Dedifferentiated amniotic fluid mesenchymal stem cell (primary cell): ENCODE data around the gene ZNF281.
"Not testable (repeated sequence)": the region's sequence is repeated elsewhere in the genome, so short reads cannot be mapped to it uniquely, and the experiment has no call there.

ENCODE experiments used
- DNase-seq: peaks from one replicate; pipeline ENCODE4 v3.0.0-alpha.2; 2016; ENCODE audit errors: extremely low spot score

The ZNF281 gene

DNA sequence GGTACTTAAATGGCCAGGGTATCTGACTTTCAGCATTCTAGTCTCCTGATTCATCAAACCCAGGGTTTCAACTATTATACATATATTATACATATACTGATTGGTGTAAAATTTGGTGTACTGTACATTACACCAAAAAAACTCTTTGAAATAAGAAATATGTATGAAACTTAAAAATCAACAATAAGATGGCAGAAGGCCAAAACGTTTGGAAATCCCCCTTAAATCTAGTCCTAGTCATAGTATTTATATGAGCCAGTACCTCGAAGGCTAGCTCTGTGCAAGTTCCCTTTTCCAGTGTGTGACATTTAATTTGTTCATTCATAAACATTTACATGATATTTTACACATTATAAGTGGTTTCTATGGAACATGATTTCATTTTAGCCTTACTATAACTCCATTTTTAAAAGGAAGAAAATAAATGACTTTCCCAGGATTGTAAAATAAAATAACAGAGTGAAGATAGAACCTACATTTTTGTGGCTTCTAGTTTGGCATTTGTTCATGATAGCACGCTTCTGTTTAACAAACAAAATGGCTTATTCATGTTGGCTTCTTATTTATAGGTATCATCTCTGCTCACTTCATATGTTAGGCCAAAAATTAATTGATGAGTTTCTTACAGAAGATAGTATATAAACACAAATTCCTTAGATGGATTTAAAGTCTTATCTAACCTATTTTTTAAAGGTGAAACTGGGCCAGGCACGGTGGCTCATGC is 18.8 kb upstream of the ZNF281 start:
- no peak for DNase-seq

DNA sequence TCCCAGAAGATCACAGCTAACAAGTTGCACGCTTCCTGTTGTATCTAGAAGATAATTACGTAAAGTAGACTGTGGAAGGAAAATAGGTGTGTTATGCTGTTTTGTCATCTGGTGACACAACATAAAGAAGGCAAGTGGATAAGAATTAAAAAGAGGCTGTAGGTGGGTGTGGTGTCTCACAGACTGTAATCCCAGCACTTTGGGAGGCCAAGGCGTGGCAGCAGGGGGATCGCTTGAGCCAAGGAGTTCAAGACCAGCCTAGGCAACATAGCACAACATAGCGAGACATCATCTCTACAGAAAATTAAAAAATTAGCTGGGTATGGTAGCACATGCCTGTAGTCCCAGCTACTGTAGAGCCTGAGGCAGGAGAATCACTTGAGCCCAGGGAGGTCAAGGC is 17.9 kb upstream of the ZNF281 start:
- DNase-seq: no peak

DNA sequence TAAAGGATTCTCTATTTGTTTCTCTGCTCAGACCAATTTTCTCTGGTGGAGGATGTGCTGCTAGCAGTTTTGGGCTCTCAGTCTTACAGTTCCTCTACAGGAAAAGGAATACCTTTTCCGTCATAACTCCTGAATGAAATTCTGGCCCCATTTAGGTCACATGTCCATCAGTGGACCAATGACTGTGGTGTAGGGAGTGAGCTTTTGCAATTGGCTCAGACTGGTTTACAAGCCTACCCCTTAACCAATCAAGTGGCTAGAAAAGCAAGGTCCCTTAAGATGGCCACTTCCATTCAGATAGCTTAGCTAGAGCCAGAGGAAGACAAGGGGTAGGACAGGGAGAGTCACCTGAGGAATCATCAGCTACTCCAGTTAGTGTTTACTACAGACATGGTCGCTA is 16.4 kb upstream of the ZNF281 start:
- no peak for DNase-seq

DNA sequence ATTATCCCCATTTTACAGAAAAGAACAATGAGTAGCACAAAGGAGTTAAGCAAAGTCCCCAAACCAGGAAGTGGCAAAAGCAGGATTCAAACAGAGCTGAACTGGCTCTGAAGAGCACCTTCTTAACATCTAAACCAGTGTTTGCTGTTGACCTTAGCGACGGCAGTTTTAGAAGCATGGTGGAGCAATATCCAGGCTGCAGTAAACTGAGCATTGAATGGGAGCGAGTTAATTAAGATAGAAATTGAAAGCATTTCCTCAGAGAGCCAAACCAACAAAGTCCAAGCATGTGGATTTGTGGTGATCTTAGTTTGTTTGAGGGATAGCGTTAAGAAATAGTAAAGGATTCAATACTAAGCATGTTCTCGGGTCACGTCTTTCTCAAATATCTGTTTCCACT is 13.4 kb upstream of the ZNF281 start:
- DNase-seq: no peak

DNA sequence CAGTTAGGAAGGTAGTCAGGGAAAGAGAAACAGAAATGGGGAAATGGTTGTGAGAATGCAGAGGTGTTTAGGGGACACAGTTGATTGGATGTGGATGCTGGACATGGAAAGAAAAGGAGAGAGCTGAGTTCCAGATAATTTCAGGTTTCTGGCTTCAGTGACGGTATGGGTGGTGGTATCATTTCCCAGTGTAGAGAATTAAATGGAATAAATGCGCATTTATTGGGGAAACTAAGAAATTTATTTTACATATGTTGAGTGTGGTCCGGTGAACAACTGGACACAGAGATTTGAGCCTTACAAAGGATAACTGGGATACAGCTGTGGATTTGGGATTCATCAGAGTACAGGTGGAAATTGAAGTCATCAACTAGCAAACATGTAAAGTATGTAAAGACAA is 12.4 kb upstream of the ZNF281 start:
- DNase-seq: no peak

DNA sequence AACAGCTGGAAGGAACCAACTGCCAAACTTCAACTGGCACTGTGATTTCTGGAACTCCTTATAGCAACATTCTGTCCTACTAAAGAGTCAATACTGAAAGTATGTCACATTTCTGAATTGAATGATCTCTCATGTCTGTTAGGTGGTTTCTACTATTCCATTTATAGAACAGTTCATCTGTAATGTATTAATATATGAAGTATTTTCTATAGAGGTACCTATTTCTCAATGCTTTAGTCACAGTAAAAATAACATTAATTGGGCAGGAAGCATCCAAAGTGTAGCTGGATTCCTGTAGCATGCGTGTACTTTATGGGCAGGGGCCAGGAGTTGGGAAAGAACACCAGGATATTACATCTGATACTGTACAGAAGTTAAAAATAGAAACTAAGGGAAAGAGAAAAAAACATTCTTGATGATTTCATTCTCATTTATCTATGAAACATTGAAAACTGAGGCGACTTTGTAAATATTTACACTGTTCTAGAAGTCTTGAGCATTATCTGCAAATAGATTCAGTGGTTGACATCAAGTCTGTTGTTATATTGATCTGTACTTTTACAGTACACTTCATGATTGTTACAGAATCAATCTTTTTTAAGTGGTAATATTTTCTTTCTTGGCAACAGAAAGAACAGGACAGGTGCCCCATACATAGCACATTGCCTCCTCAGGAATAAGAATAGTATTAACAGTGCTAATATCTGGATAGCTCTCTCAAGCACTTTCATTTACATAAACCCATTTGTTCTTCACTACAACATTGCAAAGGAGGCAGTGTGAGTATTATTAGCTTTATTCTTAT is 6.2 kb upstream of the ZNF281 start:
- peak; percentile 97 for DNase-seq

DNA sequence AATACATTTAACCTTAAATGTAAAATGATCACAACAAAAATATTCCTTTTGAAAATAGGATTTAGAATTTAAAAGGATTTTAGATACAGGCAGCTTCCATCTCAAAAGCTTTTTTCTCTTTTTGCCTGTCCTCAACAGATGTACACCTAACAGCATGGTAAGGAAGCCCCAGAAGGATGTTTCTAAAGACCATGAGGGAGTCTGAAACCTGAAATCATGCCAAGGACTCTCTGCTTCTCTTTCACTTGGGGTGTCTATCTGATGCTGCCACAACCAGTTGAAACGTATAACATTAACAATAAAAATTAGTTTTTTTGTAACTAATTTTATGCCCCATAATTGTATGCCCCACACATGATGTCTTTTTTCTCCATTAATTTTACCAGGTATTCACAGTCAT is 5.4 kb upstream of the ZNF281 start:
- no peak for DNase-seq

DNA sequence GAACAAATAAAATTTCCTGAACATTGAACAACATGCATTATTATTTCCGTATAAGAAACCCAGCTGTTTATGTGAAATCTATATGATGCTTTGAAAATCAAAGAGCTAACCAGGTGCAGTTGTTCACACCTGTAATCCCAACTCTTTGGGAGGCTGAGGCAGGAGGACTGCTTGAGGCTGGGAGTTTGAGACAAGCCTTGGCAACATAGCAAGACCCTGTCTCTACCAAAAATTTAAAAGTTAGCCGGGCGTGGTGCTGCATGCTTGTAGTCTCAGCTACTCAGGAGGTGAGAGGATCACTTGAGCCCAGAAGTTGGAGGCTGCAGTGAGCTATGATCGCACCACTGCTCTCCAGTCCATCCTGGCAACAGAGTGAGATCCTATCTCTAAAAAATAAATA is 4.8 kb upstream of the ZNF281 start:
- DNase-seq: no peak

DNA sequence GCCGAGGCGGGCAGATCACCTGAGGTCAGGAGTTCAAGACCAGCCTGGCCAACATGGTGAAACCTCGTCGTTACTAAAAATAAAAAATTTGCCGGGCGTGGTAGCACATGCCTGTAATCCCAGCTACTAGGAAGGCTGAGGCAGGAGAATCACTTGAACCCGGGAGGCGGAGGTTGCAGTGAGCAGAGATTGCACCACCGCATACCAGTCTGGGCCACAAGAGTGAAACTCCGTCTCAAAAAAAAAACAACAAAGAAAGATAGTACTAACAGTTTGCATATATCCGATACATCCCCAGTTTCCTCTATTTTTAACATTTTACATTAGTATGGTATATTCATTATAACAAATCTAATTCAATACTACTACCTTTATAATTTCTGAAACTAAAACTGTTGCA is 3.9 kb upstream of the ZNF281 start:
- DNase-seq: not testable (repeated sequence)

DNA sequence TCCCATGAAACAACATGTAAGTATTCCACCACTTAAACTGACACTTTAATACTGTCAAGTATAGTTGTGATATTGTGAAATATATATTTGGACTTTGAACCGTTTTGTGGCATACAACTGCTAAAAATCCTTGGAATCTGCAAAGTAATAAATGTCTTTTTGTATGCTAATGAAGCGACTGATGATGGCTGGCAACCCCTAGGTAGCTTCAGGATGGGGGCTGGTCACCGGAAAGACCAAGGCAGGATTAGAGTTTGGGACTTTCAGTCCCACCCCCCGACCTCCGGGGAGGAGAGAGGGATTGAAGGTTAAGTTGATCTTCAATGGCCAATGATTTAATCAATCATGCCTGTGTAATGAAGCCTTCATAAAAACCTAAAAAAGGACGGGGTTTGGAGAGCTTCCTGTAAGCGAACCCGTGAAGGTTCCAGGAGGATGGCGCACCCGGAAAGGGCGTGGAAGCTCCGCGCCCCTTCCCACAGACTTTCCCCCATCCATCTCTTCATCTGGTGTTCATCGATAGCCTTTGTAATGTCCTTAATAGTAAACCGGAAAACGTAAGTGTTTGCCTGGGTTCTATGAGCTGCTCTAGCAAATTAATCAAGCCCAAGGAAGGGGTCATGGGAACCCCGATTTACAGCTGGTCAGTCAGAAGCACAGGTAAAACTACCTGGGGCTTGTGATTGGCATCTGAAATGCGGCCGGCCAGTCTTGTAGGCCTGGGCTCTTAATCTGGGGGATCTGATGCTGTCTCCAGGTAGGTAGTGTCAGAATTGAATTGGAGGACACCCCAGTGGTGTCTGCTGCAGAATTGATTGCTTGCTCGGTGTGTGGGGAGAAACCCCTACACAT is 1.8 kb upstream of the ZNF281 start:
- no peak for DNase-seq

DNA sequence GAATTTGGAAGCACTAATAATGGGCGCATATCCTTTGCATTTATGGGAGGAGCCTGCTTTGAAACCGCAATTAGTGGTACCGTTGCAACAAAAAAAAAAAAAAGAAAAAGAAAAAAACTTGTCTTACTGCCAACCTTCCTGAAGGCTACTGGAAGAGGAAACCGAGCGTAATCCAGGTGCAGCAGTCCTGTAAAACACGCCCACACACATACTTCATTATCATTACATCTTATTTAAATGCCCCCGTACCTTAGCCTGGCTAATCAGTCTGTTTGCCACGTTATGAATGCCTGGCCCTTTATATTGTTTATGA is 686 bp upstream of the ZNF281 start:
- DNase-seq: no peak

DNA sequence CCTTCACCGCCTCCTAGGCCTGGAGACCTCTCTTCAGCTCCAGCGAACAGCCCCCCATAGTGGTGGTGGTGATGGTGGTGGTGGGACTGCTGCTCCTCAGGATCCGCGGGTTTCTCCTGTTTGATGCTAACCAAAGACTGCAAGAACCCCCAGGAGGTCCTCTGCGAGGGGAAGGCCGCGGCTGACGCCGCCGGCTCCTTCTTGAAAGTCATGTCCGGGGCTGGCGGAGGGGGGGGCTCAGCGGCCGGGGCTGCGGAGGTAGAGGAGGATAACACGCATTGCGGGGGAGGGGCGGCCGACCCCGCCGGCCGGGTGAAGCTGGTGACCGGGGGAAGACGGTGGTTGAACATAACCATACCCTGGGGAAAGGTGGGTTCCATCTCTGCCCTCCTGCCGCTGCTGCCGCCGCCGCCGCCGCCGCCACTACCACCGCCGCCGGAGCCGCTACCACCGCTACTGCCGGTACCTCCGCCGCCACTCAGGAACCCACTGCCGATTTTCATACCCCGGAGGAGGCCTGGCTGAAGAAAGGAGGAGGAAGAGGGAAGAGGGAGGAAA is 554 bp downstream of the ZNF281 start:
- DNase-seq: no peak

DNA sequence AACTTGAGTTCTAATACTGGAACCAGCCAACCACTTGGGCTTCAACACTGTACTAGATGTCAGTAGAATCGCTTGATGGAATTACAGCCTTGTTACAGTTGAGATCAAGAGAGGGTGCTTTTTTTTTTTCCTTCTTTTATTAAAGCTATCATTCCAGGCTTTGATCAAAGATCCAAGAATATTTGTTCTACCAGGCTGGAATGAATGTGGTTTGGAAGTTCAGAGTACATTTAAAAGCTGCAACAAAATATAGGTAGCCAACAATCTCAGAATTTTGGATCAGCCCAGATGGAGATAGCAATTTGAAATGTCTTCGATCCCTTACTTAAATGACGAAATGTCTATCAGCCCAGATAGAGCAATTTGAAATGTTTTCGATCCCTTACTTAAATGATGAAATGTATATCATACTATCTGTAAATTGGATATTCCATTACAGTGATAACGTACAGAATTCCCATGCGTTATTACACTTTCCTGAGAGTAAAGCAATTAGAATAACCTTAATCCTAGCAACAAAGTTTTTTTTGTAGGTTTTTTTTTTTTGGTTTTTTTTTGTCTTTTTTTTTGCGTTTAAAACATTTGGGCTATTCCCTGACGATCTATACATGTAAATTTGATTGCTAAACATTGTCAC is 3.6 kb downstream of the ZNF281 start:
- no peak for DNase-seq

DNA sequence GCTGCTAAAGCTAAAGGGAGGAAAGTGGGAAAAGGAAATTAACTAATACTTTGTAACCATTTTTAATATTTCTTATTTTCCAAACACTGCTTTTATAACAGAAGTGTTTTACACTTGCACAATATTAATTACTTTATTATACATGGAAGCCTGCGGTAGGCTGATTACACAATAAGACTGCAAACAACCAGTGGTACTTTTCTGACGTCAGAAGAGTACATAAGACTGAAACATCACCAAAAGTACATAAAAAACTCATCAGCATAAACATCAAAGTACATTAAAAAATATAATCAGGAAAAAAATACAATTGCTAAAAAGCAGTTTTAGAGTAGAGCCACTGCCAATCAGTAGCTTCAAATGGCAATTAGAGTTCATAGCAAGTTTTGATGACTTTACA is 4.6 kb downstream of the ZNF281 start:
- DNase-seq: no peak

DNA sequence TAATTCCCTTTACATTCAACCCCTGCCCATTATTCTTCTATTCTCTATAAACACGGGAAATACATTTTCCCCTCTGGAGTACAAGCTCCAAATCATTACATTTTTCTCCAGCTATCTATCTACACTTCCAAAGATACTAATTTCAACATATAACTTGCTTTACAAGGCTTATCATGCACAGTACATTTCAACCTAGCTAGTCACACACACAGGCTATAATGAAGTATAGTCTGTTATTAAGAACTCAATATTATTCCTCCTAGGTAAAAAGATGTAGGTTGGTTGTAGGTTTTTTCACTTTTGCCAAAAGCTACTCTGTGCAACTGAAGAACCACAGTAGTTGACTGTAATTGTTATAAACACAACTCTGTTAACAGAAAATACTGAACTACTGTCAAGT is 8.1 kb downstream of the ZNF281 start:
- no peak for DNase-seq

DNA sequence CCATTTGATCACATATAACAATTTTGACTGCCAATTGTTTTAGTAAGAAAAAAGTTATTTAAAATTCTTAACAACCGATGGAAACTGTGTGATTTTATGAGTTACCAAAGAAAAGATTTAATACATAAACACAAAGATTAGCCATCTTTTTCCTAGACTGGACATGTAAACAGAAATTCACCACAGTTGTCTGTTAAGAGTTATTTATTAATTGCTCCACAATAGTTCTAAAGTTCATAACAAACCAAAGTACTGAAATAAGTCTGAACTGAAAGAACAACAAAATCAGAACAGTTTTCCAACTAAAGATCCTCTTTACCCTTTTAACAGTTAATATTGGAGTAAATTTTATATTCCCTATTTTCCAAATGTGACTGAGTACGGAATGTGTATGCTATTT is 8.6 kb downstream of the ZNF281 start:
- DNase-seq: no peak

DNA sequence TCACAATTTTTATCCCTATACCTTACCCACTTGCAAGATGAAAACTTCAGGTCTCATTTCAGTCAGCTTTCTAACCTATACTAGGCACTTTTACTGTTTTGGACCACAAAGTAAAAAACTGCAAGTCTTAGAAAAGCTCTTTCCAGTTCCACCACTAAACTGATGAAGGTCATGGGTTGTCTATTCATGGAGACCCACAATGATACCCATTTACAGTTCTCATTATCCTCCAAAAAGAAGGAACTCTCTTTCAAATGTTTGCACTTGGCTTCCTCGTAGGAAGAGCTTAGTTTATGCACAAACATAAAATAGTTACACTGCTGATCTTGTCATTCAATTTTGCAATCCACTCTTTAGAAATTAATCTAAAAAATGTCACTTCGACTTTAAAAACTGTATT is 9.3 kb downstream of the ZNF281 start:
- DNase-seq: no peak

DNA sequence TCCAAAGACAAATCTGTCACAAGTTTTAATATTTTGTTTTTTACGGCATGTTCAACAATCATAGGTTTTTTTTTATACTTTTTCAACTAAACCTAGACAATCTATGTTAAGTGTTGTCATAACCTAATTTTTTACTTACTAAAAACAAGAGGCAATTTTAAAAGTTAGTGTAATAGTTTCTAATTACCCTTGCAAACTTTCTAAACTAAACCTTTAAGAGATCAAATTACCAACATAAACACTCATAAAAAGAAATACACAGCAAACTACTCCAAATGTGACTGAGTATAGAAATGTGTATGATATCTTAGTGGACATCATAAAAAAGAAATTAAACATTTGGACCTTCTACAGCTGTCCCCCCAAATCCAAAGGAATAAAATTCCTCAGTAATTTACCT is 10.0 kb downstream of the ZNF281 start:
- no peak for DNase-seq

DNA sequence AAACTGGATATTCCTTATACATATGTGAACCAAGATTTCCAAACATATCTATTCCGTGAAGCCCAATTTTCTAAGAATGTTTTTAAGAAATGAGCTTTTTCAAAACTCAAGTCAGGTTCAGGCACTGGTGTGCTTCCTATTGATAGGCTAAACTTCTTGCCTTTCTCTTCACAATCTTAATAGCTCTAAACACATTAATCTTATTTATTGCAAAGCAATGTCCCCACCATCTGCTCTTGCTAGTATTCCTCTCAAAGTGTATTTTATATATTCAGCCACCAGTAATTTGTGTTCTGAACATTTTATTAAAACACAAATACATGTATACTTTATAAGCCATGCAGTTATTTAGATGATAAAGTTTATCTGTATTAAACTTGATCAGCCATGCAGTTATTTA is 11.5 kb downstream of the ZNF281 start:
- DNase-seq: no peak

DNA sequence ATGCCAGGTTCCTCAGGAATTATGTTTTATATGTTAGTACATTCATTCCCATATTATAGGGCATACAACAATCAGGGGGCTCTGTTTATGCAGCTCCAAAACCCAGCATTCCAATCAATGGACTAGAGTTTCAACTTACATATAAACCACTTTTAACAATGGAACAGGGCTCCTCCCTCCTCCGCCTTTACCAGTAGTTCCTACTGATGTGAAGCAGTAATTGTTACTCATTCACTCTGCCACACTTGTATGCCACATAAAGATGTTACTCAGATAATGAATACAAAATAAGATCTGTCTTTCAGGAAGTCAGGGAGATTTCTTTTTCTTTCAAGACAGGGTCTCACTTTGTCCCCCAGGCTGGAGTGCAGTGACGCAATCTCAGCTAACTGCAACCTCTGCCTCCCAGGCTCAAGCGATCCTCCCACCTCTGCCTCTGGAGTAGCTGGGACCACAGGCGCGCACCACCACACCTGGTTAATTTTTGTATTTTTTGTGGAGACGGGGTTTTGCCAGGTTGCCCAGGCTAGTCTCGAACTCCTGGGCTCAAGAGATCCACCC is 17.1 kb downstream of the ZNF281 start:
- no peak for DNase-seq

DNA sequence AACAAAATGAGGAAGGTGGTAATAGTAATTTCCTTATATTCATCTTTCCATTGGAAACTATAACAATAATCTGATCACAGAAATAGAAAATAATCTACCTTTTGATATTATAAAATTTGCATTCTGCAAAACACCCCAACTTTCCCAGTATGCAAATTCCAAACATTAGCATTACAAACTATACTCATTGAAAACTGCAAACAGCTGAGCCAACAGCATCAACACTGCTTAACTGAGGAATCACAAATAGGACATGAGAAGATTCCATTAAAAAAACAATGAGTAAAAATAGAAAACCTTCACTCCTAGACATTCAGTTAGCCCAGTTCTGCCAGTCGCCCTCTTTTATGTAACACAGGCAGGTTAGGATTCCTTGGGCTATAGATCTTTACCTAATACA is 18.1 kb downstream of the ZNF281 start:
- DNase-seq: no peak

DNA sequence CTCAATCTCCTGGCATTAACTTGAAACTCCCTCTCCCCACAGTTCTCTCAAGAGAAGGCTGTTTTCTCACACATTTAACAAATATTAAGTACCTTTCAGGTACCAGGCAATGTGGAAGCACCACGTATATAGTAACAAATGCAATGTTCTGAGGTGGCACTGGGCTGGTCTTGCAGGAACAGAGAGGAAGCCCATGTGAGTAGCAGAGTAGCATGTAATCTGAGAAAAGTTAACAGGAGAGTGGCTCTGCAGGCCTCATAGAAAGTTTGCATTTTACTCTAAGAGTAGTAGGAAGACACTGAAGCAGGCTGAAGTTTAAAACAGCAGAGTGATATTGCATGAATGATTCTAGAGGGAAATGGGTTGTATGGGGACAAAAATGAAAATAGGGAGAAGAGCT is 21.0 kb downstream of the ZNF281 start:
- no peak for DNase-seq
